ENCODE results near the gene HMGN3. TPM values are rescaled to one million over a fixed set of nuclear protein-coding genes. Genes with fewer than 3 reads are reported as not detected.

Gene HMGN3
- total and polyA plus RNA-seq, 2 of the 4 experiments (the other 2 are of a cell fraction), result 6.8 to 35.5 TPM

GRCh38 chr6:79241228-79241627, 6.7 kb upstream of the HMGN3 start:
- no peak overlapping the region for H2BK15ac ChIP-seq (ENCODE audit: low read depth, low read length)
- no peak overlapping the region for H2AK5ac ChIP-seq (ENCODE audit: low read depth, low read length)
- H4K5ac ChIP-seq (ENCODE audit: low read depth, low read length), result no peak overlapping the region
- H3K4me3 ChIP-seq (ENCODE audit: insufficient read depth, low read depth, low read length), result no peak overlapping the region
- H3K9me1 ChIP-seq (ENCODE audit: insufficient read depth, low read length), result no peaks in the 10 kb centered on the region
- no peak overlapping the region for H2AK9ac ChIP-seq (replicated peaks; ENCODE audit: low read depth, low read length, poor library complexity)
- dilution Hi-C loops (cut with HindIII; ENCODE audit: low sequenced_read_pairs, unreplicated experiment) (no loop called here), in situ Hi-C loops (cut with MboI; ENCODE audit: low sequenced_read_pairs) (no loop called here), intact Hi-C loops (cut with micrococcal nuclease) (no loop called here)
- H2BK5ac ChIP-seq (ENCODE audit: low read depth, low read length, poor library complexity, severe bottlenecking), result no peak overlapping the region
- no peak overlapping the region for H4K8ac ChIP-seq (ENCODE audit: low read depth in 2 of 2, low read length in 2 of 2)
- BruUV-seq (replicated peaks), result no TSS peak
- ATAC-seq (ENCODE audit: low read depth), result no peak
- WGBS, 2 experiments (ENCODE audit: extremely low coverage in 2 of 2, insufficient read length in 1 of 2), result no CpG with 5 or more reads among the region's 2 CpGs
- H3K18ac ChIP-seq (ENCODE audit: low read depth, low read length), result no peak overlapping the region
- H3K4me1 ChIP-seq (ENCODE audit: control insufficient read depth, insufficient read depth, low read length), result no peaks in the 10 kb centered on the region
- TF ChIP-seq NFE2L2 (IDR thresholded peaks at IDR 0.05; ENCODE audit: low read depth, low read length), result no peak
- TF ChIP-seq, protein P1, sequence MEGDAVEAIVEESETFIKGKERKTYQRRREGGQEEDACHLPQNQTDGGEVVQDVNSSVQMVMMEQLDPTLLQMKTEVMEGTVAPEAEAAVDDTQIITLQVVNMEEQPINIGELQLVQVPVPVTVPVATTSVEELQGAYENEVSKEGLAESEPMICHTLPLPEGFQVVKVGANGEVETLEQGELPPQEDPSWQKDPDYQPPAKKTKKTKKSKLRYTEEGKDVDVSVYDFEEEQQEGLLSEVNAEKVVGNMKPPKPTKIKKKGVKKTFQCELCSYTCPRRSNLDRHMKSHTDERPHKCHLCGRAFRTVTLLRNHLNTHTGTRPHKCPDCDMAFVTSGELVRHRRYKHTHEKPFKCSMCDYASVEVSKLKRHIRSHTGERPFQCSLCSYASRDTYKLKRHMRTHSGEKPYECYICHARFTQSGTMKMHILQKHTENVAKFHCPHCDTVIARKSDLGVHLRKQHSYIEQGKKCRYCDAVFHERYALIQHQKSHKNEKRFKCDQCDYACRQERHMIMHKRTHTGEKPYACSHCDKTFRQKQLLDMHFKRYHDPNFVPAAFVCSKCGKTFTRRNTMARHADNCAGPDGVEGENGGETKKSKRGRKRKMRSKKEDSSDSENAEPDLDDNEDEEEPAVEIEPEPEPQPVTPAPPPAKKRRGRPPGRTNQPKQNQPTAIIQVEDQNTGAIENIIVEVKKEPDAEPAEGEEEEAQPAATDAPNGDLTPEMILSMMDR (conservative IDR thresholded peaks at IDR 0.05; ENCODE audit: low read depth, low read length), result no peak
- no peak for TF ChIP-seq RCOR1 (IDR thresholded peaks at IDR 0.05; ENCODE audit: insufficient replicate concordance, low read length)
- TF ChIP-seq MAFK (IDR thresholded peaks at IDR 0.05; ENCODE audit: low read depth, low read length), result no peak
- no peak for TF ChIP-seq BHLHE40 (IDR thresholded peaks at IDR 0.05; ENCODE audit: low read depth, low read length)
- no peak for TF ChIP-seq RAD21 (IDR thresholded peaks at IDR 0.05; ENCODE audit: low read length)
- TF ChIP-seq FOS (IDR thresholded peaks at IDR 0.05; ENCODE audit: low read depth, low read length), result no peak
- no peak for TF ChIP-seq CEBPB (IDR thresholded peaks at IDR 0.05; ENCODE audit: low read depth, low read length)
- TF ChIP-seq RFX5 (IDR thresholded peaks at IDR 0.05; ENCODE audit: low read depth, low read length), result no peak
- no peak for TF ChIP-seq SMC3 (IDR thresholded peaks at IDR 0.05; ENCODE audit: low read depth, low read length)
- no peak for TF ChIP-seq CHD1 (IDR thresholded peaks at IDR 0.05; ENCODE audit: low read depth, low read length)
- TF ChIP-seq MXI1 (IDR thresholded peaks at IDR 0.05; ENCODE audit: borderline replicate concordance, low read depth, low read length), result no peak
- no peak for TF ChIP-seq MAZ (IDR thresholded peaks at IDR 0.05; ENCODE audit: borderline replicate concordance, low read depth, low read length)
- TF ChIP-seq, protein P2, sequence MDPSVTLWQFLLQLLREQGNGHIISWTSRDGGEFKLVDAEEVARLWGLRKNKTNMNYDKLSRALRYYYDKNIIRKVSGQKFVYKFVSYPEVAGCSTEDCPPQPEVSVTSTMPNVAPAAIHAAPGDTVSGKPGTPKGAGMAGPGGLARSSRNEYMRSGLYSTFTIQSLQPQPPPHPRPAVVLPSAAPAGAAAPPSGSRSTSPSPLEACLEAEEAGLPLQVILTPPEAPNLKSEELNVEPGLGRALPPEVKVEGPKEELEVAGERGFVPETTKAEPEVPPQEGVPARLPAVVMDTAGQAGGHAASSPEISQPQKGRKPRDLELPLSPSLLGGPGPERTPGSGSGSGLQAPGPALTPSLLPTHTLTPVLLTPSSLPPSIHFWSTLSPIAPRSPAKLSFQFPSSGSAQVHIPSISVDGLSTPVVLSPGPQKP (IDR thresholded peaks at IDR 0.05; ENCODE audit: borderline replicate concordance, low read depth, low read length), result no peak
- no peak for TF ChIP-seq POLR2A (IDR thresholded peaks at IDR 0.05; ENCODE audit: low read depth, low read length)
- TF ChIP-seq, protein P3, sequence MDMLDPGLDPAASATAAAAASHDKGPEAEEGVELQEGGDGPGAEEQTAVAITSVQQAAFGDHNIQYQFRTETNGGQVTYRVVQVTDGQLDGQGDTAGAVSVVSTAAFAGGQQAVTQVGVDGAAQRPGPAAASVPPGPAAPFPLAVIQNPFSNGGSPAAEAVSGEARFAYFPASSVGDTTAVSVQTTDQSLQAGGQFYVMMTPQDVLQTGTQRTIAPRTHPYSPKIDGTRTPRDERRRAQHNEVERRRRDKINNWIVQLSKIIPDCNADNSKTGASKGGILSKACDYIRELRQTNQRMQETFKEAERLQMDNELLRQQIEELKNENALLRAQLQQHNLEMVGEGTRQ (IDR thresholded peaks at IDR 0.05; ENCODE audit: low read depth, low read length), result no peak
- ChIA-PET CTCF (interaction anchor here (1.4 kb wide), 1 partner anchor 8 kb away, joined by 4 read pairs; no protein-coding TSS in a partner anchor), POLR2A (ENCODE audit: unreplicated experiment) (no interaction called here)
- H4K20me1 ChIP-seq (ENCODE audit: insufficient read depth, low read length), result no peaks in the 10 kb centered on the region
- H4K91ac ChIP-seq (ENCODE audit: insufficient read depth, low read depth, low read length), result no peak overlapping the region
- no peak overlapping the region for H3K23ac ChIP-seq (ENCODE audit: low read depth, low read length)
- no peak overlapping the region for H2BK120ac ChIP-seq (ENCODE audit: low read depth, low read length)
- H3K56ac ChIP-seq (ENCODE audit: extremely low read depth, insufficient read depth, low read length), result no peak overlapping the region
- no peak overlapping the region for H3K4ac ChIP-seq (ENCODE audit: low read depth, low read length)
- H2BK20ac ChIP-seq (ENCODE audit: low read depth, low read length), result no peak overlapping the region
- no peaks in the 10 kb centered on the region for H3K9me3 ChIP-seq (ENCODE audit: control insufficient read depth, insufficient read depth, low read length)
- no peaks in the 10 kb centered on the region for H3K79me1 ChIP-seq (ENCODE audit: low read depth in 1 of 2, low read length in 2 of 2)
- DNase-seq, result no peak
- H3K14ac ChIP-seq (replicated peaks; ENCODE audit: low read depth, low read length), result no peak overlapping the region
- H3K36me3 ChIP-seq (ENCODE audit: control insufficient read depth, insufficient read depth, low read length), result no peaks in the 10 kb centered on the region
- H3K4me2 ChIP-seq (ENCODE audit: low read depth, low read length), result no peak overlapping the region
- H3K27me3 ChIP-seq (ENCODE audit: control insufficient read depth, insufficient read depth, low read length), result no peaks in the 10 kb centered on the region
- no peak overlapping the region for H3K9ac ChIP-seq (ENCODE audit: low read depth, low read length)
- H3K27ac ChIP-seq (ENCODE audit: insufficient read depth, low read length), result no peak overlapping the region
- no peak overlapping the region for H2AFZ ChIP-seq (replicated peaks; ENCODE audit: low read length, poor library complexity)
